ENCODE data around the gene TAF4.

TAF4 gene

DNA sequence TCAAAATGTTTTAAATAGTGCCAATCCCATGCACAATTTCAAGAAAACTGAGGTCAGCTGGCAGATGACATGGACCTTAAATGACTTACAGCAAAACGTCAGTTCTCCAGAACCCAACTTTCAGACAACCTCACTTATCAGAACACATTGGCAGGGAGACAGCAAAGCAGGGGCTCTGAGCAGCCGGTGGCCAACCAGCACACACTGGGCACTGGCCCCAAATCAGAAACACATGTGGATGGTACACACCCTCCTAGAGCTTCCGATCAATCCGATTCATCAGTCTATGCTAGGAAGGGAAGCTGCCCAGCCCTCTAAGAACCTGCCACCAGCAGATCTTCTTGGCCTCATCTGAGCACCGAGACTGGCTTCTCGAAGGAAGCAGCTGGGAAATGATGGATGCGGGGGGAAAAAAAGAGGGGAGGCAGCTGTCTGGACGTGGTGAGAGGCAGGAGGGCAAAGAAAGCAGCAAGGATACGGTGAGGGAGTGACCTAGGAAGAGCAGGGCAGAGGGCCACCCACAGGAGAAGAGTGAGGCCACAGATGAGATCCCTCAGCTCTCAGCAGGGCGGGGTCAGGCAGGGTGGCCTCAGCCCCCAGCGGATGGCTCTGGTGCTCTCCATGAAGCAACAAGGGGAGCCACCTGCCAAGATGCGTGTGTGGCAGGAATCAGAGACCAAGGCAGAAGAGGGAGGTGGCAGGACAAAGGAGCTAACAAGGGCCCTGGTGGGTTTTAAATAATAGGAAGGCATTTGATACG is 32.9 kb downstream of the TAF4 start:
- no peaks in the 10 kb centered on the region for H3K9me3 ChIP-seq (replicated peaks; ENCODE audit: insufficient read depth, low read length)
- no peak overlapping the region for H3K9ac ChIP-seq (ENCODE audit: low read length)
- no peaks in the 10 kb centered on the region for H3K27me3 ChIP-seq (replicated peaks; ENCODE audit: insufficient read depth, low read length)
- H3K4me1 ChIP-seq (ENCODE audit: low read length): peaks cover 24% of the 10 kb centered on the region
- no peaks in the 10 kb centered on the region for H3K9me2 ChIP-seq (replicated peaks; ENCODE audit: insufficient read depth, low read length)
- H3K27ac ChIP-seq (ENCODE audit: low read length): no peak overlapping the region
- peaks cover 20% of the 10 kb centered on the region for H3F3A ChIP-seq (ENCODE audit: insufficient read depth, low read length)
- H2AFZ ChIP-seq (ENCODE audit: low read length): no peak overlapping the region
- H3K79me2 ChIP-seq (ENCODE audit: low read length): peaks cover 85% of the 10 kb centered on the region
- H3K4me3 ChIP-seq (ENCODE audit: low read length): no peak overlapping the region
- no peaks in the 10 kb centered on the region for H3K36me3 ChIP-seq (replicated peaks; ENCODE audit: insufficient read depth, low read length)
- no peak for DNase-seq
- TF ChIP-seq EZH2 (optimal IDR thresholded peaks at IDR 0.05; ENCODE audit: low read depth, low read length) (no peak), EZH2phosphoT487 (IDR thresholded peaks at IDR 0.05; ENCODE audit: low read length) (no peak)
- TF ChIP-seq, protein P1, sequence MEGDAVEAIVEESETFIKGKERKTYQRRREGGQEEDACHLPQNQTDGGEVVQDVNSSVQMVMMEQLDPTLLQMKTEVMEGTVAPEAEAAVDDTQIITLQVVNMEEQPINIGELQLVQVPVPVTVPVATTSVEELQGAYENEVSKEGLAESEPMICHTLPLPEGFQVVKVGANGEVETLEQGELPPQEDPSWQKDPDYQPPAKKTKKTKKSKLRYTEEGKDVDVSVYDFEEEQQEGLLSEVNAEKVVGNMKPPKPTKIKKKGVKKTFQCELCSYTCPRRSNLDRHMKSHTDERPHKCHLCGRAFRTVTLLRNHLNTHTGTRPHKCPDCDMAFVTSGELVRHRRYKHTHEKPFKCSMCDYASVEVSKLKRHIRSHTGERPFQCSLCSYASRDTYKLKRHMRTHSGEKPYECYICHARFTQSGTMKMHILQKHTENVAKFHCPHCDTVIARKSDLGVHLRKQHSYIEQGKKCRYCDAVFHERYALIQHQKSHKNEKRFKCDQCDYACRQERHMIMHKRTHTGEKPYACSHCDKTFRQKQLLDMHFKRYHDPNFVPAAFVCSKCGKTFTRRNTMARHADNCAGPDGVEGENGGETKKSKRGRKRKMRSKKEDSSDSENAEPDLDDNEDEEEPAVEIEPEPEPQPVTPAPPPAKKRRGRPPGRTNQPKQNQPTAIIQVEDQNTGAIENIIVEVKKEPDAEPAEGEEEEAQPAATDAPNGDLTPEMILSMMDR (IDR thresholded peaks at IDR 0.05; ENCODE audit: low read length): no peak
- H3K4me2 ChIP-seq (ENCODE audit: low read depth, low read length): no peak overlapping the region
- peaks cover 7% of the 10 kb centered on the region for H4K20me1 ChIP-seq (ENCODE audit: insufficient read depth, low read length)

DNA sequence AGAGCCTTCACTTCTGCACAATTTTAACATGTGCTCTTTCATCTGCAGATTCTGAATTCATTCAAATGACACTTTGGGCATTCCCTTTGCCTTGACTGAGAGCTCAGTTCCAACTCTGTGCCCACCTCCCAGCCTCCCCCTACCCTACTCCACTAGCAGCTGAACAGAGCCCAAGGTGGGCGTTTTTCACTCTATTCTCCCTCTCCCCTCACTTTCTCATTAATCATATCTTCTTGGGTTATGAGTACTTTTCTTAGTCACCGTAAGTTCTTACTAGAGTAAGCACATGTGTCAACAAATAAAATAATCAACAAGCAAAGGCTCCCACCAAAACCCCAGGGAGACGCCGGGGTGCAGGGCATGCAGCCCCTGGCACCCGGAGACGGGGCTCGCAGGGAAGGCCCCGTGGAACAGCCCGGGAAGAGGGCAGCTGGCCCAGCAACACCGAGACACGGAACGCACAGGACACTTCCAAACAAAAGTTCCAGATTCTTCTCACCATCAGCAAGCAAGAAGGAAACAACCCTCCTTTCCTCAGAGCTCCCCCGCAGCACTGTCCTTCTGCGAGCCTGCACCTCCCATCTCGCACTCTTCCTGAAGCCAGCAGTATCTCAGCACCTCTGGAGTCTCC is 34.1 kb downstream of the TAF4 start:
- Histone ChIP-seq H3K4me3 (ENCODE audit: low read length) (no peak overlapping the region), H3K9ac (ENCODE audit: low read length) (no peak overlapping the region), H3K4me1 (ENCODE audit: low read length) (peaks cover 24% of the 10 kb centered on the region), H3K9me3 (replicated peaks; ENCODE audit: insufficient read depth, low read length) (no peaks in the 10 kb centered on the region), H3K27ac (ENCODE audit: low read length) (peak overlapping the region; percentile 53; the same call in 1 of the 2 replicates), H3K4me2 (ENCODE audit: low read depth, low read length) (peak overlapping the region; percentile 47), H2AFZ (ENCODE audit: low read length) (no peak overlapping the region), H3K9me2 (replicated peaks; ENCODE audit: insufficient read depth, low read length) (no peaks in the 10 kb centered on the region), H3K27me3 (replicated peaks; ENCODE audit: insufficient read depth, low read length) (no peaks in the 10 kb centered on the region), H3K79me2 (ENCODE audit: low read length) (peaks cover 85% of the 10 kb centered on the region), H3F3A (ENCODE audit: insufficient read depth, low read length) (peaks cover 20% of the 10 kb centered on the region), H3K36me3 (replicated peaks; ENCODE audit: insufficient read depth, low read length) (no peaks in the 10 kb centered on the region), H4K20me1 (ENCODE audit: insufficient read depth, low read length) (peaks cover 13% of the 10 kb centered on the region; the same call in 1 of the 2 replicates)
- TF ChIP-seq, protein P1 (IDR thresholded peaks at IDR 0.05; ENCODE audit: low read length): no peak
- TF ChIP-seq EZH2 (optimal IDR thresholded peaks at IDR 0.05; ENCODE audit: low read depth, low read length) (no peak), EZH2phosphoT487 (IDR thresholded peaks at IDR 0.05; ENCODE audit: low read length) (no peak)
- no peak for DNase-seq

GRCh38 chr20:62030834-62031434 is 34.7 kb downstream of the TAF4 start:
- H3K79me2 ChIP-seq (ENCODE audit: low read length): peaks cover 85% of the 10 kb centered on the region

More at GRCh38 chr20:62030834-62031434, 34.7 kb downstream of the TAF4 start:
- H3K4me1 ChIP-seq (ENCODE audit: low read length): peaks cover 24% of the 10 kb centered on the region
- peaks cover 14% of the 10 kb centered on the region; the same call in 1 of the 2 replicates for H4K20me1 ChIP-seq (ENCODE audit: insufficient read depth, low read length)
- H3F3A ChIP-seq (ENCODE audit: insufficient read depth, low read length): peaks cover 20% of the 10 kb centered on the region
- TF ChIP-seq EZH2phosphoT487 (IDR thresholded peaks at IDR 0.05; ENCODE audit: low read length) (no peak), EZH2 (optimal IDR thresholded peaks at IDR 0.05; ENCODE audit: low read depth, low read length) (no peak)
- TF ChIP-seq, protein P1 (IDR thresholded peaks at IDR 0.05; ENCODE audit: low read length): no peak
- H3K9ac ChIP-seq (ENCODE audit: low read length): no peak overlapping the region
- no peaks in the 10 kb centered on the region for H3K36me3 ChIP-seq (replicated peaks; ENCODE audit: insufficient read depth, low read length)
- no peaks in the 10 kb centered on the region for H3K27me3 ChIP-seq (replicated peaks; ENCODE audit: insufficient read depth, low read length)
- H3K9me3 ChIP-seq (replicated peaks; ENCODE audit: insufficient read depth, low read length): no peaks in the 10 kb centered on the region
- peak overlapping the region; percentile 53; the same call in 1 of the 2 replicates for H3K27ac ChIP-seq (ENCODE audit: low read length)
- no peak overlapping the region for H2AFZ ChIP-seq (ENCODE audit: low read length)
- no peaks in the 10 kb centered on the region for H3K9me2 ChIP-seq (replicated peaks; ENCODE audit: insufficient read depth, low read length)
- H3K4me2 ChIP-seq (ENCODE audit: low read depth, low read length): peak overlapping the region; percentile 47
- H3K4me3 ChIP-seq (ENCODE audit: low read length): no peak overlapping the region
- DNase-seq: peak; percentile 84
